ENCODE results near the gene NRXN2.
"Not testable (repeated sequence)": the region's sequence is repeated elsewhere in the genome, so short reads cannot be mapped to it uniquely, and the experiment has no call there.

The NRXN2 gene

GRCh38 chr11:64679846-64680245 is 43.2 kb downstream of the NRXN2 start:
- H3K4me1 ChIP-seq (ENCODE audit: insufficient read depth, low read length): no peaks in the 10 kb centered on the region
- 0 out of 2 replicates have a peak, but pooled peaks cover 7% of the 10 kb centered on the region for H3K27me3 ChIP-seq (ENCODE audit: insufficient read depth, low read length)
- no peak overlapping the region for H3K4me3 ChIP-seq (ENCODE audit: low read length)
- H3K9me3 ChIP-seq (ENCODE audit: insufficient read depth, low read depth, low read length): no peaks in the 10 kb centered on the region
- WGBS: 54% methylated on average over 2 of the region's 2 CpGs
- H3K27ac ChIP-seq (ENCODE audit: low read depth, low read length): no peak overlapping the region
- no peak overlapping the region for H3K9ac ChIP-seq (ENCODE audit: low read depth, low read length)
- H3K36me3 ChIP-seq (ENCODE audit: insufficient read depth, low read length): no peaks in the 10 kb centered on the region

- H3K9me3 ChIP-seq (ENCODE audit: insufficient read depth, low read depth, low read length): no peaks in the 10 kb centered on the region
- H3K27me3 ChIP-seq (ENCODE audit: insufficient read depth, low read length): 0 out of 2 replicates have a peak, but pooled peaks cover 6% of the 10 kb centered on the region
- H3K4me3 ChIP-seq (ENCODE audit: low read length): no peak overlapping the region
- no peaks in the 10 kb centered on the region for H3K36me3 ChIP-seq (ENCODE audit: insufficient read depth, low read length)
- 92% methylated on average over 6 of the region's 6 CpGs for WGBS
- H3K9ac ChIP-seq (ENCODE audit: low read depth, low read length): no peak overlapping the region
- no peaks in the 10 kb centered on the region for H3K4me1 ChIP-seq (ENCODE audit: insufficient read depth, low read length)
- H3K27ac ChIP-seq (ENCODE audit: low read depth, low read length): no peak overlapping the region
Measured at GRCh38 chr11:64677441-64678023, 45.5 kb downstream of the NRXN2 start.

GRCh38 chr11:64676261-64676615 is 46.8 kb downstream of the NRXN2 start:
- H3K27ac ChIP-seq (ENCODE audit: low read depth, low read length): no peak overlapping the region
- WGBS: 94% methylated on average over 2 of the region's 2 CpGs
- H3K4me1 ChIP-seq (ENCODE audit: insufficient read depth, low read length): no peaks in the 10 kb centered on the region
- H3K27me3 ChIP-seq (ENCODE audit: insufficient read depth, low read length): peaks cover 15% of the 10 kb centered on the region; the same call in 1 of the 2 replicates
- no peaks in the 10 kb centered on the region for H3K9me3 ChIP-seq (ENCODE audit: insufficient read depth, low read depth, low read length)
- no peak overlapping the region for H3K4me3 ChIP-seq (ENCODE audit: low read length)
- H3K36me3 ChIP-seq (ENCODE audit: insufficient read depth, low read length): no peaks in the 10 kb centered on the region
- H3K9ac ChIP-seq (ENCODE audit: low read depth, low read length): no peak overlapping the region

- no peak overlapping the region for H3K4me3 ChIP-seq (ENCODE audit: low read length)
- H3K27me3 ChIP-seq (ENCODE audit: insufficient read depth, low read length): peaks cover 15% of the 10 kb centered on the region; the same call in 1 of the 2 replicates
- no peaks in the 10 kb centered on the region for H3K9me3 ChIP-seq (ENCODE audit: insufficient read depth, low read depth, low read length)
- no peaks in the 10 kb centered on the region for H3K4me1 ChIP-seq (ENCODE audit: insufficient read depth, low read length)
- 87% methylated on average over 19 of the region's 19 CpGs for WGBS
- no peaks in the 10 kb centered on the region for H3K36me3 ChIP-seq (ENCODE audit: insufficient read depth, low read length)
- H3K9ac ChIP-seq (ENCODE audit: low read depth, low read length): no peak overlapping the region
- no peak overlapping the region for H3K27ac ChIP-seq (ENCODE audit: low read depth, low read length)
Measured at GRCh38 chr11:64675450-64676260, 47.3 kb downstream of the NRXN2 start.

GRCh38 chr11:64674774-64675173 is 48.2 kb downstream of the NRXN2 start:
- Histone ChIP-seq H3K9me3 (ENCODE audit: insufficient read depth, low read depth, low read length) (no peaks in the 10 kb centered on the region), H3K9ac (ENCODE audit: low read depth, low read length) (no peak overlapping the region), H3K36me3 (ENCODE audit: insufficient read depth, low read length) (no peaks in the 10 kb centered on the region), H3K27ac (ENCODE audit: low read depth, low read length) (no peak overlapping the region), H3K27me3 (ENCODE audit: insufficient read depth, low read length) (peaks cover 15% of the 10 kb centered on the region; the same call in 1 of the 2 replicates), H3K4me3 (ENCODE audit: low read length) (no peak overlapping the region), H3K4me1 (ENCODE audit: insufficient read depth, low read length) (no peaks in the 10 kb centered on the region)
- WGBS: 86% methylated on average over 2 of the region's 2 CpGs

GRCh38 chr11:64673279-64673678 is 49.7 kb downstream of the NRXN2 start:
- H3K4me3 ChIP-seq (ENCODE audit: low read length): no peak overlapping the region
- H3K27me3 ChIP-seq (ENCODE audit: insufficient read depth, low read length): peaks cover 11% of the 10 kb centered on the region; the same call in 1 of the 2 replicates
- no peaks in the 10 kb centered on the region for H3K4me1 ChIP-seq (ENCODE audit: insufficient read depth, low read length)
- no peak overlapping the region for H3K9ac ChIP-seq (ENCODE audit: low read depth, low read length)
- 70% methylated on average over 1 of the region's 1 CpG for WGBS
- H3K36me3 ChIP-seq (ENCODE audit: insufficient read depth, low read length): no peaks in the 10 kb centered on the region
- H3K9me3 ChIP-seq (ENCODE audit: insufficient read depth, low read depth, low read length): no peaks in the 10 kb centered on the region
- no peak overlapping the region for H3K27ac ChIP-seq (ENCODE audit: low read depth, low read length)

GRCh38 chr11:64672875-64673274 is 50.1 kb downstream of the NRXN2 start:
- WGBS: 88% methylated on average over 2 of the region's 2 CpGs
- H3K27me3 ChIP-seq (ENCODE audit: insufficient read depth, low read length): peaks cover 11% of the 10 kb centered on the region; the same call in 1 of the 2 replicates
- no peaks in the 10 kb centered on the region for H3K36me3 ChIP-seq (ENCODE audit: insufficient read depth, low read length)
- no peak overlapping the region for H3K27ac ChIP-seq (ENCODE audit: low read depth, low read length)
- no peak overlapping the region for H3K9ac ChIP-seq (ENCODE audit: low read depth, low read length)
- H3K4me1 ChIP-seq (ENCODE audit: insufficient read depth, low read length): no peaks in the 10 kb centered on the region
- H3K9me3 ChIP-seq (ENCODE audit: insufficient read depth, low read depth, low read length): no peaks in the 10 kb centered on the region
- H3K4me3 ChIP-seq (ENCODE audit: low read length): no peak overlapping the region

- no peaks in the 10 kb centered on the region for H3K4me1 ChIP-seq (ENCODE audit: insufficient read depth, low read length)
- peaks cover 11% of the 10 kb centered on the region; the same call in 1 of the 2 replicates for H3K27me3 ChIP-seq (ENCODE audit: insufficient read depth, low read length)
- no peak overlapping the region for H3K27ac ChIP-seq (ENCODE audit: low read depth, low read length)
- no peak overlapping the region for H3K4me3 ChIP-seq (ENCODE audit: low read length)
- no peak overlapping the region for H3K9ac ChIP-seq (ENCODE audit: low read depth, low read length)
- 75% methylated on average over 3 of the region's 3 CpGs for WGBS
- H3K36me3 ChIP-seq (ENCODE audit: insufficient read depth, low read length): no peaks in the 10 kb centered on the region
- H3K9me3 ChIP-seq (ENCODE audit: insufficient read depth, low read depth, low read length): no peaks in the 10 kb centered on the region
Measured at GRCh38 chr11:64670975-64671374, 52.0 kb downstream of the NRXN2 start.

- H3K4me1 ChIP-seq (ENCODE audit: insufficient read depth, low read length): no peaks in the 10 kb centered on the region
- no peaks in the 10 kb centered on the region for H3K36me3 ChIP-seq (ENCODE audit: insufficient read depth, low read length)
- peaks cover 5% of the 10 kb centered on the region; the same call in 1 of the 2 replicates for H3K27me3 ChIP-seq (ENCODE audit: insufficient read depth, low read length)
- H3K27ac ChIP-seq (ENCODE audit: low read depth, low read length): no peak overlapping the region
- no peak overlapping the region for H3K9ac ChIP-seq (ENCODE audit: low read depth, low read length)
- WGBS: 84% methylated on average over 22 of the region's 22 CpGs
- H3K9me3 ChIP-seq (ENCODE audit: insufficient read depth, low read depth, low read length): no peaks in the 10 kb centered on the region
- H3K4me3 ChIP-seq (ENCODE audit: low read length): no peak overlapping the region
Measured at GRCh38 chr11:64667154-64667745, 55.7 kb downstream of the NRXN2 start.

GRCh38 chr11:64665411-64665821 is 57.6 kb downstream of the NRXN2 start:
- no peaks in the 10 kb centered on the region for H3K27me3 ChIP-seq (ENCODE audit: insufficient read depth, low read length)
- H3K36me3 ChIP-seq (ENCODE audit: insufficient read depth, low read length): no peaks in the 10 kb centered on the region
- H3K4me3 ChIP-seq (ENCODE audit: low read length): no peak overlapping the region
- H3K27ac ChIP-seq (ENCODE audit: low read depth, low read length): no peak overlapping the region
- WGBS: 50% methylated on average over 5 of the region's 7 CpGs
- H3K9me3 ChIP-seq (ENCODE audit: insufficient read depth, low read depth, low read length): no peaks in the 10 kb centered on the region
- H3K9ac ChIP-seq (ENCODE audit: low read depth, low read length): no peak overlapping the region
- H3K4me1 ChIP-seq (ENCODE audit: insufficient read depth, low read length): no peaks in the 10 kb centered on the region; the same call in 1 of the 2 replicates

GRCh38 chr11:64664236-64664870 is 58.6 kb downstream of the NRXN2 start:
- H3K27me3 ChIP-seq (ENCODE audit: insufficient read depth, low read length); H3K9me3 ChIP-seq (ENCODE audit: insufficient read depth, low read depth, low read length); H3K4me3 ChIP-seq (ENCODE audit: low read length); H3K27ac ChIP-seq (ENCODE audit: low read depth, low read length); H3K4me1 ChIP-seq (ENCODE audit: insufficient read depth, low read length); H3K9ac ChIP-seq (ENCODE audit: low read depth, low read length); H3K36me3 ChIP-seq (ENCODE audit: insufficient read depth, low read length): not testable (repeated sequence)
- 92% methylated on average over 15 of the region's 15 CpGs for WGBS
